NCI-H1048 (cell line): ENCODE results near the gene ZDHHC11.
"Not testable (repeated sequence)": the region's sequence is repeated elsewhere in the genome, so short reads cannot be mapped to it uniquely, and the experiment has no call there.

ENCODE experiments used
- DNase-seq: peaks from one replicate; lab custom pipeline; 2025; lab: John Stamatoyannopoulos, UW

ZDHHC11 gene

DNA sequence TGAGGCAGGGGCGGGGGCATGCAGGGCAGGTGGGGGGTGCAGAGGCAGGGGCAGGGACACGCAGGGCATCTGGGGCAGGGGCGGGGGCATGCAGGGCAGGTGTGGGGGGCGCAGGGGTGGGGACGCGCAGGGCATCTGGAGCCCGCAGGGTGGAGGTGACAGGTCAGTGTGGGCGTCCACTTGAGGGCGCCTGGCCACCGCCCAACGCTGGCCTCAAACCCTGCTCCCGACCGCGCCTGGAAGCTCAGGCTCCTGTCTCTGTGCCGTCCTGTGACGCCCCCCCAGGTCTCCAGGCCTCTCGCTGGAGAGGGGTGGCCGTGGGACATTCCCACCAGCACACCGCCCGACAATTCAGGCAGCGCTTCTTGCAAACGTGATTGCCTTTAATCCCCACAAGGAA, 6.9 kb downstream of the ZDHHC11 start:
- DNase-seq = not testable (repeated sequence)

DNA sequence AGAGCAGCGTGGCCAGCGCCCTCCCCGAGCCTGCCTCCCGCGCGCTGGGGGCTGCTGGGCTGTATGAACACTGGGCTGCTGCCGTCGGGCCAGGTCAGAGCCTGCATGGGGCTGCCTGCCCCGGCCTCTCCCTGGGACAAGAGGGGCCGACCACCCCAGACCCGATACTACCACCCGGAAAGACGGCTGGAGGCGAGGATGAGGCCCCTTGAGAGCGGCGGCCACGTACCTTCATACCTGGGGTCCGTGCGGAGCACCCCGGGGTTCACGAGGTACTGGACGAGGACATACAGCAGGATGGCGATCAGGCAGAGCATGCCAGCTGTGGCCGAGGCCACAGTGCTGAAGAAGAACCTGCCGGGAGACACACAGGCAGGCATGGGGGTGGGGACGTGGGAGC, 7.4 kb downstream of the ZDHHC11 start:
- DNase-seq = not testable (repeated sequence)

DNA sequence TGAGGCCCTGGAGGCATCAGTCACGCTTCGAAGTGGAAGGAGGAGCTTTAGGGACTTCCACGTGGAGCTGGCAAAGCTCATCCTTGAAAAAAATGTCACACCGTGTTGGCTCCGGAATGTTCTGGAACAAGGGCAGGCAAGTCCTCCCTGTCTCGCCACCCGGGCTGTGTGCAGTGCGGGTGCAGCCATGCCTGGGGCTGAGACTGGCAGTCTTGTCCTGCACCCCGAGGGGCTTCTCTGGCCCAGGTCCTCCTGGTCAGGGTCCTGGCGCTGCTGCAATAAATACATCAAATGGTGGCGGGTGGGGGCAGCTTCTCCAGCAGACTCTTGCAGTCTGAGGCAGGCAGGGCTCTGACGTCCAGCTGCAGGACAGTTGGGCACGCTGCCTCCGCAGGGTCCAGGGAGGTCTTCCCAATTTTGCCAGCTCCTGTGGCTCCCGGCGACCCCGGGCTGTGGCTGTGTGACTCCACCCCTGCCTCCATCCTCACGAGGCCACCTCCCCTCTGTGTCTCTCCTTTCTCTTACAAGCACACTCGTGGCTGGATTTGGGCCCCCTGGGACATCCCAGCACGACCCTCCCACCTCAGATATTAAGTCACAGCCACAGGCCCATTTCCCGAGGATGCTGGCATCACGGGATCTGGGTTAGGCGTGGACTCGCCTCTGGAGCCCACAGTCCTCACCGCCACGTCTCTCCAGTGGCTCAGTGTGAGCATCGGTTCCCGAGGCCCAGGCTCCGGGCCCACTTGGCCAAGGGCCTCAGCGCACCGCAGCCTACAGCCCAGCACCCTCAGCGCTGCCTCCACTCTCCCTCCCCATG, 8.2 kb downstream of the ZDHHC11 start:
- DNase-seq = not testable (repeated sequence)

DNA sequence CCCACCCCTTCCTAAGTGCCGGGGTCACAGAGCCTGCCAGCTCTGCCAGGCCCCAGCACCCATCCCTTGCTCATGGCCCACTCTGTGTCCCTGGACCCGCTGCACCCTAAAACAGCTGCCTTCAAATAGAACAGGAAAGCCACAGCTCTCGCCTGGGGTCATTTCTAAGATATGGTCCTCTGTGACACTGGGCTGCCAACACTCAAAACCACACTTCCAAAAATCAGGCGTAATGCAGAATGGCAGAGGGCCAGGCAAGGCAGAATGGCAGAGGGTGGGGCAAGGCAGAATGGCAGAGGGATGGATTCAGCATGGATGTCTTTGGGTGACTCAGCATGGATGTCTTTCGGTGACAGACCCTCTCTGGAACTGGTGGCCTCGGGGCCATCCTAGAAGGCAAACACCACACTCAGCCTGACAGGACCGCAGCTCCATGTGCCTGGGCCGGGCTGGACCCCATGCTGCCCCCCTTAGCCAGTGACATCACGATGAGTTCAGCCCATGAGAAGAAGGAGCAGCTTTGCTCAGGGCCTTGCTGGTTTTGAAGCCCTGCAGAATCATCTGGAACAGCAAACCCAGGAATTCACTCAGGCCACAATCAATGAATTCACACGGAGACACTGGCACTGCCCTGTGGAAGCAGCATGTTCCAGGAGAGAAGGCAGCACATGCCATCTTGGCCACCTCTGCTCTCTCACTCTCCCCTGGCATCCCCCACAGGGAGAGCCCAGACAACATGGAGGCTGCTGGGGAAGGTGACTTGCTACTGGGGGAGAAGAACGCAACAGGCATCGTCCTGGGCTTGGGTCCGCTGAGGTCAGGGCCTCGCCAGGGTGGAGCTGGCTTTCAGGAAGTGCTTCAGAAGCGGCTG, 9.0 kb downstream of the ZDHHC11 start:
- DNase-seq = not testable (repeated sequence)

DNA sequence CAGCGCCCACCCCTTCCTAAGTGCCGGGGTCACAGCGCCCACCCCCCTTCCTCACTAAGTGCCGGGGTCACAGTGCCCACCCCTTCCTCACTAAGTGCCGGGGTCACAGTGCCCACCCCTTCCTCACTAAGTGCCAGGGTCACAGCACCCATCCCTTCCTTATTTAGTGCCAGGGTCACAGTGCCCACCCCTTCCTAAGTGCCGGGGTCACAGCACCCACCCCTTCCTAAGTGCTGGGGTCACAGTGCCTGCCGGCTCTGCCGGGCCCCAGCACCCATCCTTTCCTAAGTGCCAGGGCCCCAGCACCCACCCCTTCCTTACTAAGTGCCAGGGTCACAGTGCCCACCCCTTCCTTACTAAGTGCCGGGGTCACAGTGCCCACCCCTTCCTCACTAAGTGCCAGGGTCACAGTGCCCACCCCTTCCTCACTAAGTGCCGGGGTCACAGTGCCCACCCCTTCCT, 9.8 kb downstream of the ZDHHC11 start:
- DNase-seq = not testable (repeated sequence)

DNA sequence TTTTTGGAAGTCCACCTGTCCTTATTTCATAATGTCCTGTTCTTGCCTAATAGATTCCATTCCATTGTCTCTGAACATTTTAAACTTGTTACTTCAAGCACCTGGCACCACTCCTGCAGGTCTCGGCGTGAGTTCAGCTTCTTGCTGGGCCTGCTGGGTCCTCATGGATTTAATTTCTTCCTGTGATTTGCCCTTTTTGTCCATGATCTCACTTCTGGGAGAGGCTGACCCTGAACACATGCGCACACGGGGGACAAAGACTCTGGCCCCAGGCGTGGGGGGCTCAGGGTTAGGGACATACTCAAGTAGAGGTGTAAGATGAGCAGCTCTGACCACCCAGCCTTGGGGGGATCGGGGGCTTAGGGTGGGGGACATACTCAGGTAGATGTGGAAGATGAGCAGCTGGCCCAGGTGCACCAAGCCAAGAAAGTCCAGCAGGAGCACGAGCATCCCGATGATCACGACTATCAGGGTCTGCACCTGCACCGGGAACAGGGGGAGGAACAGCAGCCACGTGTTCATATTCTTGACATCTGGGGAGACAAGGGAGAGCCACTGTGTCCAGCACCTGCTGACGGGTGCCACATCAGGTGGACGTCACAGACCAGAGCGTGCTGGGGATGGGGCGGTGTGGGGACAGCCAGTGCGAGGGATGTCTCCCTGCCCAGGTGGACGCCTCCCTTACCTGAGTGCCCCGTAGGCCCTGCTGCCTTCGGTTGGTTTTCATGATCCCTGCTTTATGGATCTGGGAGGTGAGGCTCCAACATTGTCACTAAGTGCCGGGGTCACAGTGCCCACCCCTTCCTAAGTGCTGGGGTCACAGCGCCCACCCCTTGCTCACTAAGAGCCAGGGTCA, 10.4 kb downstream of the ZDHHC11 start:
- not testable (repeated sequence) for DNase-seq

DNA sequence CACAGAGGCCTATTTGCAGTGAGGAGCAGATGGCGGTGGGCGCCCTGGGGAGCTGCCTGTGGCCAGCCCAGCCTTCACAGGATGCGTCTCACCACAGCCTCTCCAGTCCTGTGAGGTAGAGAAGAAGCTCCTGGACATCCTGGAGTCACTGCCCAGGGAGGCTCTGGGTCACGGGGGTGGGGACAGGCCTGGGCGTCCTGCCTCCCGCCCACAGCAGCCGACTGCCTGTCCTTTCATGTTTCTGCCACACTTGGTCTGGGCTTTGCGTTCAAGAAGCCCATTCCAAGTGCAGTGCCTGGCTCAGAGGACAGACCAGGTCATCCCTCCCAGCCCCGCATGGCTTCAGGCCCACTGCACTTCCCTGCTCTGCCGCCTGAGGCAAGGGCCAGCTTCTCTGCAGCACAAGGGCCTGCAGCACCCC, 12.3 kb downstream of the ZDHHC11 start:
- not testable (repeated sequence) for DNase-seq

DNA sequence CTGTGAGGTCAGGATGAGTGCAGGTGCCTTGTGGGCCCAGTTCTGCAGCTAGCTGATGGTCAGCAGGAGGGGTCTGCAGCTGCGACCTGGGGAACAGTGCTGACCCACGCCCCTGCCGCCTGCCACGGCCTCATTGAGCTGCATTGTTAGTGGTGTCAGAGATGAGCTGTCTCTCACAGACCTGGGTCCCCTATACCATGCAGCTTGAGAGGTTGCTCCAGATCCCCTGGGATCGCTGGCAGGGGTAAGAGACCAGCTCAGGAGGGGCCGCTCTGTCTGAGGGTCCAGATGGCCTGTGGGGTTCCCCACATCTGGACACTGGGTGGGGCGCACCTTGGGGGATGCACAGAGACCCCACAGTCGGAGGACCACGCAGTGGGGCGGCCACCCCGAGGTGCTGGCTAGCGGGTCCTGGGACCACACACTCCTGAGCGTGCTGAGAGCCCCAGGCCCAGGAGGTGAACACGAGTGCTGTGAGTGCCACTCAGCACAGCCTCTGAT, 13.1 kb downstream of the ZDHHC11 start:
- DNase-seq = not testable (repeated sequence)

DNA sequence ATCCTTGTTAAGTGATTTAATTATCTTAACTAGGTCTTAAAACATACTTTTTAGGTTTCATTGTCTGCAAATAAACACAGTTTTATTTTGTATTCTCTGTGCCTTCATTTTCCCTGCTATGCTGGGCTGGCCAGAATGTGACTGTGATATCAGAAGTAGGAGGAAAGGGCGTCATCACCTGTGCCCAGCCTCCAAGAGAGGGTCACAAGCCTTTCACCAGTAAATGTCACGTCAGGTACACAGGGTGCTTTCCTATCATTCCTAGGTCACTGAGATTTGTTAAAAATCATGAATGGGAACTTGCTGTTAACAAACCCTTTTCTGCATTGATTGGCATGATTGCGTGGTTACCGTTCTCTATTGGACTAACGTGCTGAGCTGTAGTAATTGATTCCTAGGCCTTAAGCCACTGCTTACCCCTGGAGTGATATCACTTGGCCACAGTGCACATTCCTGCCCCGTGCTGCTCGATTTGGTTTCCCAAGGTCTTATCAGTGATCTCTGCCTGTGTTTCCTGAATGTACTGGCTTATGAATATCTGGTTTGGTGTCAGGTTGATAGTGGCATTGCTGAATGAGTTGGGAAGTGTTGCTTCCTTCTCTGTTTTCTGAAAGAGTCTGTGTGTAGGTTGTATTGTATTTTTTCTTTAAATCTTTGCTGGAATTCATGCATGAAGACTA, 14.7 kb downstream of the ZDHHC11 start:
- not testable (repeated sequence) for DNase-seq

DNA sequence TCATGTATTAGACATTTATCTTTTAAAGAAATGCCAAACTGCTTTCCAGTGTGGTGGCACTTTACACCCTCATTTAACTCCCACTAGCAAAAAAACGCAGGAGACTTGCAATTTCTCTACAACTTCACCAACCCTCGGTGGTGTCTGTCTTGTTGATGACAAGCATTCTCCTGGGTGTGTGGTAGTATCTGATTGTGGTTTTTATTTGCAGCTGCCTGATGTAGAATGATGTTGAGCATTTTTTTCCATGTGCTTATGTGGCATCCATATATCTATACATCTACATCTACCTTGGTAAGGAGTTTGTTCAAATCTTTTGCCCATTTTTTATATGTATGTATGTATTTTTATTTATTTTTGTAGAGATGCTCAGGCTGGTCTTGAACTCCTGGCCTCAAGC, 16.8 kb downstream of the ZDHHC11 start:
- DNase-seq = not testable (repeated sequence)

DNA sequence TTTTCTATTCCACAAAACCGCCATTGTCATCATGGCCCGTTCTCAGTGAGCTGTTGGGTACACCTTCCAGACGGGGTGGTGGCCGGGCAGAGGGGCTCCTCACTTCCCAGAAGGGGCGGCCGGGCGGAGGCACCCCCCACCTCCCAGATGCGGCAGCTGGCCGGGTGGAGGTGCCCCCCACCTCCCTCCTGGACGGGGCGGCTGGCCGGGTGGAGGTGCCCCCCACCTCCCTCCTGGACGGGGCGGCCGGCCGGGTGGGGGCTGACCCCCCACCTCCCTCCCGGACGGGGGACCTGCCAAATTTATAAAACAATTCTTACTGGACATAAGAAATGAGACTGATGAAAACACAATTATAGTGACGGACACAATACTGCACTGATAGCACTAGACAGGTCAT, 22.6 kb downstream of the ZDHHC11 start:
- DNase-seq = not testable (repeated sequence)

DNA sequence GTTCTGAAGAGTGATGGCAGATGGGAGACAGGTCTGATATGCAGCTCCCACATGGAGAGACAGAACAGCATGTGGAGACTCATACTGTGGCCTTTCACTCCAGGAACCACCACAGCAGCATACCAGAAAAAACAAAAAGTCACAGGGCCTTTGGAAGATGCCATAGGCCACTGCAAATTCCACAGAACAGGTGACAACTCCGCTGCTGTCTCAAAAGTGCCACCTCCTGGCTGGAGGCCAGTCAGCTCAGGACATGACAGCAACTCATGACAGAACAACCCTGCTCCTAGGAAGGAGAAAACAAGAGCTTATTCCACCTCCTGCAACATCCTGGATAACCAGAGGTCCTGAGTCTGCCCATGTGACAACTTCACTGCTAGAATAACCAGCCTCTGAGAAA, 25.2 kb downstream of the ZDHHC11 start:
- DNase-seq = not testable (repeated sequence)

DNA sequence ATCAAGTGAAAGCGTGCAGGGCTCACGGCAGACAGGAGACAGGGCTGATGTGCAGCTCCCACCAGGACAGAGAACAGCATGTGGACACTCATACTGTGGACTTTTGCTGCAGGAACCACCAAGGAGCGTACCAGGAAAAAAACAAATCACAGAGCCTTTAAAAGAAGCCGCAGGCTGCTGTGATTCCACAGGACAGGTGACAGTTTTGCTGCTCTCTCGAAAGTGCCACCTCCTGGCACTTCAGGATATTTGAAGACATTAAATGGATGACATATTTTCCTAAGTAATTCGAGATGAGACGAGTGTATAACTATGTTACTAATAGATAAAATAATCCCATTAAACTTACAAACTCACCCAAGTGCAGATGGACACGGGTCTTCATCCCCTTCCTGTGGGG, 29.3 kb downstream of the ZDHHC11 start:
- no peak for DNase-seq

DNA sequence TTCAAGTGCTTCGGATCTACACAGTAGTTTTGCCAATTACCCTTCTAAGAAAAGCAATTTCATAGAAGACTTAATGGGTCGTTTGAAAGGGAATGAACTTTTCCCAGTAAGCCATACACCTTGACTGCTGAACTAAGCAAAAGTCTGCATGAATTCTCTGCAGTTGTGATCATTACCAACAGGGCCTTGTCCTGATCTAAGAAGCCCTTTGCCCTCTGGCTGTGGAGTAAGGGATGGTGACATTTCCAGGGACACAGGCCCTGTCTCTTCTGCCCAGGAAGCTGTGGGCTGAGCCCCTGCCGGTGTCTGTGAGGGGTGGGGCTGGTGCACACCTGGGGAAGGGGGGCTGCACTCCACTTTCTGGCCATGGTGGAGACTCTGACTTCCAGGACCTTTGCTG, 30.5 kb downstream of the ZDHHC11 start:
- DNase-seq = no peak

DNA sequence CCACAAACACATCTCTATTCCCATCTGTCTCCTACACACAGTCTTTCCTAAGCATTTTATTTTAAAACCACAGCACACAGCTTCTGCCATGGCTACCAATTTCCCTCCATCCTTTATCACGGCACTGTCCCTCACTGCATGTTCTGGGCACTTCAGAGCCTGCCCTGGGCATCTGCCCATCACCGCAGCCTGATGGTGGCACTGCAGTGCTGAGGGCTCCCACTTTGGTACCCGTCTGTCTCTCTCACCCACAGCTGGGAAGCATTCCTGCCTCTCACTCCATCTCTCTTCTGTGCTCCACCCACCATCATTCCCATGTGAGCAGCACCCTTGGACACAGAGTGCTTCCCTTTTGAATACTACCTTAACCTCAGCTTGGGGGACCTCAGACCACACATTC, 31.7 kb downstream of the ZDHHC11 start:
- DNase-seq = no peak

DNA sequence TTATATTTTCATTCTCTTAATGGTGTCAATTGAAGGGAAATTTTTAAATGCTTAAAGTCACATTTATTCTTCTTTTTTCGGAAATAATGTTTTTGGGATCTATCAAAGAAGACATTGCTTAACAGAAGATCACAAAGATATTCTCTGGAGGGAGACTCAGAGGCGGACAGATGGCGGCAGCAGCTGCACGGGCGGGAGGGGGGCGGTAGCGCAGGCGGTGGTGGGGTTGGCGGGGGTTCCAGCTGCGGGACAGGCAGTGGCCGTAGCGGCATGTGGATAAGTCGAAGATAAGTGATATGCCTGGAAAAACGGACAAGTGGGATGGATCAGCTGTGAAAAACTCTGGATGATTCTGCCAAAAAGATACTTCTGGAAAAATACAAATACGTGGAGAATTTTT, 34.6 kb downstream of the ZDHHC11 start:
- no peak for DNase-seq

DNA sequence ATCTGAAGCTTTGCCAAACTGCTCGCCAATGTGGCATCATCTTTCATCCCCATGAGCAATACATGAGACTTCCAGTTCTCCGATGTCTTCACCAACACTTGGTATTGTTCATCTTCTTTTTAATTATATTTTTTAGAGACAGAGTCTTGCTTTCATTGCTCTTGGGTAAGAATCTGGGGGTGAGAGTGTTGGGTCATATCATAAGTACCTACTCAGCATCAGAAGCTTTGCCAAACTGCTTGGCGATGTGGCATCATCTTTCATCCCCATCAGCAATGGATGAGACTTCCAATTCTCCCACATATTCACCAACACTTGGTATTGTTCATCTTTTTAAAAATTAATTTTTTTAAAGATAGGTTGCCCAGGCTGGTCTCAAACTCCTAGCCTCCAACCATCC, 35.3 kb downstream of the ZDHHC11 start:
- DNase-seq = no peak

DNA sequence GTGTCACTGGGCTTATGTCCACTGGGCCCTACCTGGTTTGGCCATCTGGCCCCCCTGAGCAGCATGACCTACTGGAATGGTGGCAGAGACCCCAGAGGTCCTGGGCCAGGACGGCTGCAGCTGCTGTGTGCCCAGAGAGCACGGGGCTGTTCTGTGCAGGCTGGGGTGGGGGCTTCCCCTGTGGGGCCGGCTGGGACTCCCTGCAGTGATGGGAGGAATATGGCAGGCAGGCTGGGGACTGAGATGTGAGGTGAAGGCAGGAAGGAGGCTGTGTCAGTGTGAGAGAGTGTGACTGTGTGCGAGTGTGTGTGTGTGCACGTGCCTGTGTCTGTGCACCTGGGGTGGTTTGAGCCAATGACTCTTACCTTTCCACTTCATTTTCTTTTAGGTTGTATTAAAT, 37.2 kb downstream of the ZDHHC11 start:
- DNase-seq = not testable (repeated sequence)

DNA sequence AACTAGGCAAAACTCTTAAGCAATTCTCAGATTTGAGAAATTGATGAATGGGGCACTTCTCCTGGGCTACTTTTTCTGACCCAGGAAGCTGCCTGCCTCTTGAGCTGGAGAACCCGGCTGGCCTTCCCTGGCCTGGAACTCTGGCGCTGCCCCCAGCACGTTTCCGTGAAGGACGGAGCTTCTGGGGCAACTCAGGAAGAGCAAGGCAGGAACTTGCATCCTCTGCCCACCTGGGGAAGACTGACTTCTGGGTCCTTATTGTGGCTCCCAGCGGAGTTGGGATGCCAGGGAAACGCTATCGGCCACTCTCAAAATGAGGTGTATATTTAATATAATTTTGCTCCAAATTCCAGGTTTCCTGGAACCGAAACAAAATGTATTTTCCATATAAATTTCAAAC, 39.4 kb downstream of the ZDHHC11 start:
- DNase-seq = not testable (repeated sequence)

DNA sequence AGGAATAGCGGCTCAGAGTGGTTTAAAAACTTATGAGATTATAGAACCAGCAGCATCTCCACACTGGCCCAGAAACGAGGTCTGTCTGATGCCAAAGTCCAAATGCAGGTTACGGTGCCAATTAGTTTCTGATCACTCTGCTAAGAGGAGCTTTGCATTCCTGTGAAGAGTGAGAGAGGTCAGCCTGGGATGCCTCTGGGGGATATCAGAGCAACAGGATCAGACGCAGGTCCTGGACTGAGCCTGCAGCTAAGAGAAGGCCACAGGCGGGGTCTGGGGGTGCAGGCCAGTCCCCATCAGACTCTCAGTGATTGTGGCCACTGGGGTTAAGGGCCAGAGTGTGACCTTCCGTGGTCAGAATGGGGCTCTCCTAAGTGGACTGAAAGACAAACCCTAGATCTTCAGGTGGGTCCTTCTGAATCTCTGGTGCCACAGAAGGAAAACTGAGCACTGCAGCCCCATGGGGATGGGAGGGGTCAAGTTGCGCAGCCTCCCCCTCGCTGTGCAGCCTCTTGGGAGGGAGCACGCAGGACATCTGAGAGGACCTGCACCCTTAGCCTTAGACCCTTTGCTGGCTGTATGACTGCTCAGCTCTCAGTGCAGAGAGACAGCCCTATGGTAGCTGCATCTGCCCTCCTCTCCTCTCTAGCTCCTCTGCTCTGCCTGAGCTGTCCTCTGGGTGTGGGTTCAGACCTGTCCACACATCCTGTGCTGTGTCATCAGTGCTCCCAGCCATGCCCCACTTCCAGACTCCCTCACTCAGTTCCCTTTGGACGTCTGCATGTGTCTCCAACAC, 42.9 kb downstream of the ZDHHC11 start:
- DNase-seq = not testable (repeated sequence)
